HEK293 (cell line): ENCODE results near the gene SNRPA1.

Experiments
- OVOL3 ChIP-seq: fragments of 450-650 bp; formaldehyde crosslinking; IDR thresholded peaks from 2 replicates; pipeline ENCODE4 v1.5.1; 2016; ENCODE audit warnings: missing biosample characterization, missing genetic modification characterization
- PBX3 ChIP-seq: sonication (generic); formaldehyde crosslinking; IDR thresholded peaks from 2 replicates; pipeline ENCODE4 v1.8.1; 2022; ENCODE audit warnings: mild to moderate bottlenecking, moderate library complexity, missing genetic modification reagents
- PRDM1 ChIP-seq: fragments of 450-650 bp; formaldehyde crosslinking; IDR thresholded peaks from 2 replicates; pipeline ENCODE4; 2016; ENCODE audit warnings: missing biosample characterization, missing genetic modification characterization
- ZNF174 ChIP-seq: fragments of 450-650 bp; formaldehyde crosslinking; IDR thresholded peaks from 2 replicates; pipeline ENCODE4 v1.5.0; 2017; ENCODE audit warnings: missing biosample characterization, mild to moderate bottlenecking, missing genetic modification characterization
- ZNF248 ChIP-seq: fragments of 450-650 bp; formaldehyde crosslinking; IDR thresholded peaks from 2 replicates; pipeline ENCODE4 v1.5.1; 2017; ENCODE audit warnings: missing biosample characterization, missing genetic modification characterization
- ZNF549 ChIP-seq: fragments of 450-650 bp; IDR thresholded peaks from 2 replicates; pipeline ENCODE4 v1.5.1; 2018; ENCODE audit warnings: missing biosample characterization, missing genetic modification characterization, mild to moderate bottlenecking, inconsistent platforms, moderate library complexity
- ZNF558 ChIP-seq: fragments of 450-650 bp; formaldehyde crosslinking; IDR thresholded peaks from 2 replicates; pipeline ENCODE4 v1.5.1; 2016; ENCODE audit warnings: missing biosample characterization, missing genetic modification characterization
- ZNF623 ChIP-seq: fragments of 450-650 bp; formaldehyde crosslinking; IDR thresholded peaks from 2 replicates; pipeline ENCODE4 v1.5.1; 2016; ENCODE audit warnings: missing biosample characterization, missing genetic modification characterization
- TF ChIP-seq, protein P1 (sequence below): fragments of 450-650 bp; formaldehyde crosslinking; IDR thresholded peaks from 2 replicates; pipeline ENCODE4 v1.5.1; 2016; ENCODE audit warnings: missing biosample characterization, missing genetic modification characterization

- TF ChIP-seq ZNF549 (tag by site-specific recombination): no peak
- TF ChIP-seq OVOL3 (tag by site-specific recombination): no peak
- no peak for TF ChIP-seq ZNF248 (tag by site-specific recombination)
- TF ChIP-seq, protein P1, sequence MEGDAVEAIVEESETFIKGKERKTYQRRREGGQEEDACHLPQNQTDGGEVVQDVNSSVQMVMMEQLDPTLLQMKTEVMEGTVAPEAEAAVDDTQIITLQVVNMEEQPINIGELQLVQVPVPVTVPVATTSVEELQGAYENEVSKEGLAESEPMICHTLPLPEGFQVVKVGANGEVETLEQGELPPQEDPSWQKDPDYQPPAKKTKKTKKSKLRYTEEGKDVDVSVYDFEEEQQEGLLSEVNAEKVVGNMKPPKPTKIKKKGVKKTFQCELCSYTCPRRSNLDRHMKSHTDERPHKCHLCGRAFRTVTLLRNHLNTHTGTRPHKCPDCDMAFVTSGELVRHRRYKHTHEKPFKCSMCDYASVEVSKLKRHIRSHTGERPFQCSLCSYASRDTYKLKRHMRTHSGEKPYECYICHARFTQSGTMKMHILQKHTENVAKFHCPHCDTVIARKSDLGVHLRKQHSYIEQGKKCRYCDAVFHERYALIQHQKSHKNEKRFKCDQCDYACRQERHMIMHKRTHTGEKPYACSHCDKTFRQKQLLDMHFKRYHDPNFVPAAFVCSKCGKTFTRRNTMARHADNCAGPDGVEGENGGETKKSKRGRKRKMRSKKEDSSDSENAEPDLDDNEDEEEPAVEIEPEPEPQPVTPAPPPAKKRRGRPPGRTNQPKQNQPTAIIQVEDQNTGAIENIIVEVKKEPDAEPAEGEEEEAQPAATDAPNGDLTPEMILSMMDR (tag by site-specific recombination): no peak
- TF ChIP-seq ZNF558 (tag by site-specific recombination): no peak
- no peak for TF ChIP-seq PBX3 (CRISPR knock-in tag)
- no peak for TF ChIP-seq PRDM1 (tag by site-specific recombination)
- no peak for TF ChIP-seq ZNF623 (tag by site-specific recombination)
- TF ChIP-seq ZNF174 (tag by site-specific recombination): no peak
These were observed 52.1 kb downstream of the SNRPA1 start for GRCh38 chr15:101242999-101243336.
